ENCODE measurements around the gene OR9Q1. TPM values are rescaled to one million over a fixed set of nuclear protein-coding genes. Genes with fewer than 3 reads are reported as not detected.

OR9Q1 gene
- total and polyA plus RNA-seq, 2 of the 13 experiments (the other 11 are each of a cell fraction or from before 2014, with no cell fraction given), result not detected

DNA sequence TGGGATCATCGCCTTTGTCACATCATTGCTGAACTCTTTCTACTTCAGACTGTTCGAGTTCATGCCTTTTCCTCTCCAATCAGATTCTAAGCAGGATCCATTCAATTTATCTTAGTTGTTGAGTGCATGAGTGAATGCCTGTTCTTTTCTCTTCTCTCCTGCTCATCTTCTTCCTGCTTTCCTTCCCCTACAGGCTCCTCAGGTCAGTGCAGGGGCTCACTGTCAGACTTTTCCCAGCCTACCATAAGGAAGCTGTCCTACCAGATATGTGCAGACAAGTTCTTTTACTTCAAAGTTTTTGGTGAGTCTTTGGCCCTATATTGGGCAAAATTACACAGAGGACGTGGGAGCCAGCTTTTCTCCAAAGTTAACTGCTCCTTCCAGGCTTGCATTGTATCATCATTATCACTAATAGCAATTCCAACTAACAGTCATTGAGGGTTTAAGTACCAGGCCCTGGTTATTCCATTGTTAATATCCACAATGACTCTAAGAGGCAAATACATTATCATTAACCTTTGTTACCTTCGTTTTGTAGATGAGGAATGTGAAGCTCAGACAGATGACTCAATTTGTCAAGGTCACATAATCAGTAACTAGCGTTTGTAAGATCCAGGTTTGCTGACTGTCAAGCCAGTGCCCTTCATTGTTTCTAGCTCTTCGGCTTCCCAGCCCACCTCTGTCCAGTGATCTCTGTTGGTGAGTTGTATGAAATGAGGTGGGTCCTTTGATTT is 37.4 kb downstream of the OR9Q1 start (continued):
- TF ChIP-seq HNF4G (IDR thresholded peaks at IDR 0.05; ENCODE audit: borderline replicate concordance, low read depth, low read length) (no peak), HNF4G (CRISPR knock-in tag; IDR thresholded peaks at IDR 0.05; ENCODE audit: borderline replicate concordance, low read depth) (no peak), HNF4A (CRISPR knock-in tag; IDR thresholded peaks at IDR 0.05) (peak; percentile 55), ZMYM4 (CRISPR knock-in tag; IDR thresholded peaks at IDR 0.05) (peak; percentile 62), ZFP37 (CRISPR knock-in tag; IDR thresholded peaks at IDR 0.05; ENCODE audit: borderline replicate concordance) (no peak), ZNF792 (CRISPR knock-in tag; IDR thresholded peaks at IDR 0.05) (no peak; the same call in 1 of the 2 replicates), ZNF572 (CRISPR knock-in tag; IDR thresholded peaks at IDR 0.05) (no peak), SIN3A (IDR thresholded peaks at IDR 0.05; ENCODE audit: borderline replicate concordance, low read depth, low read length) (no peak), YY1 (IDR thresholded peaks at IDR 0.05; ENCODE audit: insufficient read depth, insufficient replicate concordance, low read depth, low read length) (no peak), POLR2AphosphoS5 (IDR thresholded peaks at IDR 0.05; ENCODE audit: low read depth, low read length) (no peak), NONO (IDR thresholded peaks at IDR 0.05) (no peak), NONO (CRISPR knock-in tag; conservative IDR thresholded peaks at IDR 0.05) (no peak), ZNF292 (CRISPR knock-in tag; IDR thresholded peaks at IDR 0.05; ENCODE audit: borderline replicate concordance, low read depth) (no peak), ZZZ3 (CRISPR knock-in tag; IDR thresholded peaks at IDR 0.05; ENCODE audit: borderline replicate concordance) (no peak), ZNF589 (CRISPR knock-in tag; conservative IDR thresholded peaks at IDR 0.05) (no peak)
- TF ChIP-seq, protein P1, sequence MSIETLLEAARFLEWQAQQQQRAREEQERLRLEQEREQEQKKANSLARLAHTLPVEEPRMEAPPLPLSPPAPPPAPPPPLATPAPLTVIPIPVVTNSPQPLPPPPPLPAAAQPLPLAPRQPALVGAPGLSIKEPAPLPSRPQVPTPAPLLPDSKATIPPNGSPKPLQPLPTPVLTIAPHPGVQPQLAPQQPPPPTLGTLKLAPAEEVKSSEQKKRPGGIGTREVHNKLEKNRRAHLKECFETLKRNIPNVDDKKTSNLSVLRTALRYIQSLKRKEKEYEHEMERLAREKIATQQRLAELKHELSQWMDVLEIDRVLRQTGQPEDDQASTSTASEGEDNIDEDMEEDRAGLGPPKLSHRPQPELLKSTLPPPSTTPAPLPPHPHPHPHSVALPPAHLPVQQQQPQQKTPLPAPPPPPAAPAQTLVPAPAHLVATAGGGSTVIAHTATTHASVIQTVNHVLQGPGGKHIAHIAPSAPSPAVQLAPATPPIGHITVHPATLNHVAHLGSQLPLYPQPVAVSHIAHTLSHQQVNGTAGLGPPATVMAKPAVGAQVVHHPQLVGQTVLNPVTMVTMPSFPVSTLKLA (IDR thresholded peaks at IDR 0.05), result no peak
- TF ChIP-seq, protein P2, sequence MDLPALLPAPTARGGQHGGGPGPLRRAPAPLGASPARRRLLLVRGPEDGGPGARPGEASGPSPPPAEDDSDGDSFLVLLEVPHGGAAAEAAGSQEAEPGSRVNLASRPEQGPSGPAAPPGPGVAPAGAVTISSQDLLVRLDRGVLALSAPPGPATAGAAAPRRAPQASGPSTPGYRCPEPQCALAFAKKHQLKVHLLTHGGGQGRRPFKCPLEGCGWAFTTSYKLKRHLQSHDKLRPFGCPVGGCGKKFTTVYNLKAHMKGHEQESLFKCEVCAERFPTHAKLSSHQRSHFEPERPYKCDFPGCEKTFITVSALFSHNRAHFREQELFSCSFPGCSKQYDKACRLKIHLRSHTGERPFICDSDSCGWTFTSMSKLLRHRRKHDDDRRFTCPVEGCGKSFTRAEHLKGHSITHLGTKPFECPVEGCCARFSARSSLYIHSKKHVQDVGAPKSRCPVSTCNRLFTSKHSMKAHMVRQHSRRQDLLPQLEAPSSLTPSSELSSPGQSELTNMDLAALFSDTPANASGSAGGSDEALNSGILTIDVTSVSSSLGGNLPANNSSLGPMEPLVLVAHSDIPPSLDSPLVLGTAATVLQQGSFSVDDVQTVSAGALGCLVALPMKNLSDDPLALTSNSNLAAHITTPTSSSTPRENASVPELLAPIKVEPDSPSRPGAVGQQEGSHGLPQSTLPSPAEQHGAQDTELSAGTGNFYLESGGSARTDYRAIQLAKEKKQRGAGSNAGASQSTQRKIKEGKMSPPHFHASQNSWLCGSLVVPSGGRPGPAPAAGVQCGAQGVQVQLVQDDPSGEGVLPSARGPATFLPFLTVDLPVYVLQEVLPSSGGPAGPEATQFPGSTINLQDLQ (CRISPR knock-in tag; IDR thresholded peaks at IDR 0.05), result no peak
- TF ChIP-seq, protein P3, sequence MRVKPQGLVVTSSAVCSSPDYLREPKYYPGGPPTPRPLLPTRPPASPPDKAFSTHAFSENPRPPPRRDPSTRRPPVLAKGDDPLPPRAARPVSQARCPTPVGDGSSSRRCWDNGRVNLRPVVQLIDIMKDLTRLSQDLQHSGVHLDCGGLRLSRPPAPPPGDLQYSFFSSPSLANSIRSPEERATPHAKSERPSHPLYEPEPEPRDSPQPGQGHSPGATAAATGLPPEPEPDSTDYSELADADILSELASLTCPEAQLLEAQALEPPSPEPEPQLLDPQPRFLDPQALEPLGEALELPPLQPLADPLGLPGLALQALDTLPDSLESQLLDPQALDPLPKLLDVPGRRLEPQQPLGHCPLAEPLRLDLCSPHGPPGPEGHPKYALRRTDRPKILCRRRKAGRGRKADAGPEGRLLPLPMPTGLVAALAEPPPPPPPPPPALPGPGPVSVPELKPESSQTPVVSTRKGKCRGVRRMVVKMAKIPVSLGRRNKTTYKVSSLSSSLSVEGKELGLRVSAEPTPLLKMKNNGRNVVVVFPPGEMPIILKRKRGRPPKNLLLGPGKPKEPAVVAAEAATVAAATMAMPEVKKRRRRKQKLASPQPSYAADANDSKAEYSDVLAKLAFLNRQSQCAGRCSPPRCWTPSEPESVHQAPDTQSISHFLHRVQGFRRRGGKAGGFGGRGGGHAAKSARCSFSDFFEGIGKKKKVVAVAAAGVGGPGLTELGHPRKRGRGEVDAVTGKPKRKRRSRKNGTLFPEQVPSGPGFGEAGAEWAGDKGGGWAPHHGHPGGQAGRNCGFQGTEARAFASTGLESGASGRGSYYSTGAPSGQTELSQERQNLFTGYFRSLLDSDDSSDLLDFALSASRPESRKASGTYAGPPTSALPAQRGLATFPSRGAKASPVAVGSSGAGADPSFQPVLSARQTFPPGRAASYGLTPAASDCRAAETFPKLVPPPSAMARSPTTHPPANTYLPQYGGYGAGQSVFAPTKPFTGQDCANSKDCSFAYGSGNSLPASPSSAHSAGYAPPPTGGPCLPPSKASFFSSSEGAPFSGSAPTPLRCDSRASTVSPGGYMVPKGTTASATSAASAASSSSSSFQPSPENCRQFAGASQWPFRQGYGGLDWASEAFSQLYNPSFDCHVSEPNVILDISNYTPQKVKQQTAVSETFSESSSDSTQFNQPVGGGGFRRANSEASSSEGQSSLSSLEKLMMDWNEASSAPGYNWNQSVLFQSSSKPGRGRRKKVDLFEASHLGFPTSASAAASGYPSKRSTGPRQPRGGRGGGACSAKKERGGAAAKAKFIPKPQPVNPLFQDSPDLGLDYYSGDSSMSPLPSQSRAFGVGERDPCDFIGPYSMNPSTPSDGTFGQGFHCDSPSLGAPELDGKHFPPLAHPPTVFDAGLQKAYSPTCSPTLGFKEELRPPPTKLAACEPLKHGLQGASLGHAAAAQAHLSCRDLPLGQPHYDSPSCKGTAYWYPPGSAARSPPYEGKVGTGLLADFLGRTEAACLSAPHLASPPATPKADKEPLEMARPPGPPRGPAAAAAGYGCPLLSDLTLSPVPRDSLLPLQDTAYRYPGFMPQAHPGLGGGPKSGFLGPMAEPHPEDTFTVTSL (CRISPR knock-in tag; IDR thresholded peaks at IDR 0.05; ENCODE audit: borderline replicate concordance), result peak; percentile 45; the same call in 1 of the 2 replicates
- TF ChIP-seq, protein P4, sequence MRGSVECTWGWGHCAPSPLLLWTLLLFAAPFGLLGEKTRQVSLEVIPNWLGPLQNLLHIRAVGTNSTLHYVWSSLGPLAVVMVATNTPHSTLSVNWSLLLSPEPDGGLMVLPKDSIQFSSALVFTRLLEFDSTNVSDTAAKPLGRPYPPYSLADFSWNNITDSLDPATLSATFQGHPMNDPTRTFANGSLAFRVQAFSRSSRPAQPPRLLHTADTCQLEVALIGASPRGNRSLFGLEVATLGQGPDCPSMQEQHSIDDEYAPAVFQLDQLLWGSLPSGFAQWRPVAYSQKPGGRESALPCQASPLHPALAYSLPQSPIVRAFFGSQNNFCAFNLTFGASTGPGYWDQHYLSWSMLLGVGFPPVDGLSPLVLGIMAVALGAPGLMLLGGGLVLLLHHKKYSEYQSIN (CRISPR knock-in tag; IDR thresholded peaks at IDR 0.05; ENCODE audit: borderline replicate concordance), result no peak
